DND-41 (cell line): ENCODE results near the gene MAFG.

ENCODE experiments used
- ATAC-seq: fragments of 200-7000 bp; cut with Tn5 transposase; 3 replicates; pipeline ENCODE4 v1.9.1; 2021; ENCODE audit warnings: low read depth; ENCODE audit not compliant: insufficient read depth
- DNase-seq: peaks from one replicate; pipeline ENCODE4 v3.0.0-alpha.2; 2020
- H2AFZ ChIP-seq: 2 replicates; pipeline ENCODE4 v1.6.0; 2012; ENCODE audit warnings: low read depth, low read length
- H3K27ac ChIP-seq: 2 replicates; pipeline ENCODE4 v1.5.1; 2012; ENCODE audit warnings: low read length, inconsistent platforms
- H3K27me3 ChIP-seq: fragments of 200-600 bp; sonication (generic); 2 replicates; pipeline ENCODE4 v1.6.0; 2012; ENCODE audit warnings: low read length, mild to moderate bottlenecking, inconsistent platforms; ENCODE audit not compliant: insufficient read depth, poor library complexity
- H3K36me3 ChIP-seq: 2 replicates; pipeline ENCODE4 v1.5.1; 2012; ENCODE audit warnings: low read length, inconsistent platforms; ENCODE audit not compliant: insufficient read depth
- H3K4me1 ChIP-seq: 2 replicates; pipeline ENCODE4 v1.5.1; 2012; ENCODE audit warnings: mild to moderate bottlenecking, low read length; ENCODE audit not compliant: insufficient read depth
- H3K4me2 ChIP-seq: 2 replicates; pipeline ENCODE4 v1.6.0; 2012; ENCODE audit warnings: mild to moderate bottlenecking, moderate library complexity, low read length, inconsistent platforms; ENCODE audit not compliant: insufficient read depth
- H3K4me3 ChIP-seq, 2 experiments: fragments of 200-600 bp in 1 of 2; shearing (Covaris generic) in 1 of 2; 2 replicates each; pipeline ENCODE4 v1.5.1; 2012 to 2016; ENCODE audit warnings: inconsistent platforms in 2 of 2, low read length in 2 of 2, mild to moderate bottlenecking in 2 of 2, low read depth in 1 of 2, moderate library complexity in 1 of 2
- H3K79me2 ChIP-seq: 2 replicates; pipeline ENCODE4 v1.6.0; 2012; ENCODE audit warnings: low read length, inconsistent platforms; ENCODE audit not compliant: insufficient read depth
- H3K9ac ChIP-seq: 2 replicates; pipeline ENCODE4 v1.6.0; 2012; ENCODE audit warnings: low read depth, mild to moderate bottlenecking, inconsistent platforms, low read length, moderate library complexity
- H3K9me3 ChIP-seq: 2 replicates; pipeline ENCODE4 v1.5.1; 2012; ENCODE audit warnings: low read length, moderate library complexity, mild to moderate bottlenecking, inconsistent platforms; ENCODE audit not compliant: insufficient read depth, severe bottlenecking
- H4K20me1 ChIP-seq: 2 replicates; pipeline ENCODE4 v1.6.0; 2012; ENCODE audit warnings: low read length; ENCODE audit not compliant: insufficient read depth
- CTCF ChIP-seq: IDR thresholded peaks from 2 replicates; pipeline ENCODE4 v1.5.1; 2012; ENCODE audit warnings: borderline replicate concordance, low read length, moderate library complexity, mild to moderate bottlenecking; ENCODE audit not compliant: poor library complexity, severe bottlenecking; ENCODE audit errors: extremely low read depth
- EZH2 ChIP-seq: IDR thresholded peaks from 3 replicates; pipeline ENCODE4 v1.6.1; 2012; ENCODE audit warnings: borderline replicate concordance, low read depth, mild to moderate bottlenecking, moderate library complexity, low read length, inconsistent platforms; ENCODE audit not compliant: severe bottlenecking

Gene MAFG

GRCh38 chr17:81915331-81915730, 12.2 kb downstream of the MAFG start:
- H3K4me1 ChIP-seq, result peaks cover 41% of the 10 kb centered on the region

GRCh38 chr17:81914103-81914850, 13.3 kb downstream of the MAFG start:
- H3K79me2 ChIP-seq, result peaks cover 46% of the 10 kb centered on the region

More at GRCh38 chr17:81915331-81915730, 12.2 kb downstream of the MAFG start:
- peaks cover 45% of the 10 kb centered on the region for H3K79me2 ChIP-seq
- TF ChIP-seq CTCF, result no peak
- TF ChIP-seq EZH2, result no peak
- peaks cover 58% of the 10 kb centered on the region for H4K20me1 ChIP-seq
- peaks cover 65% of the 10 kb centered on the region for H3K36me3 ChIP-seq
- H3K4me2 ChIP-seq, result no peak overlapping the region
- H3K27ac ChIP-seq, result no peak overlapping the region
- H3K9me3 ChIP-seq, result no peaks in the 10 kb centered on the region
- no peak overlapping the region for H3K9ac ChIP-seq
- H3K27me3 ChIP-seq, result no peaks in the 10 kb centered on the region
- no peak for DNase-seq
- no peak overlapping the region for H2AFZ ChIP-seq
- no peak for ATAC-seq
- no peak overlapping the region for H3K4me3 ChIP-seq

GRCh38 chr17:81913394-81914102, 14.0 kb downstream of the MAFG start:
- no peaks in the 10 kb centered on the region for H3K27me3 ChIP-seq
- H3K36me3 ChIP-seq, result peaks cover 62% of the 10 kb centered on the region
- DNase-seq (no peak), ATAC-seq (no peak)
- no peak overlapping the region for H3K4me2 ChIP-seq
- no peak overlapping the region for H3K27ac ChIP-seq
- H3K79me2 ChIP-seq, result peaks cover 47% of the 10 kb centered on the region
- H3K4me1 ChIP-seq, result peaks cover 48% of the 10 kb centered on the region
- TF ChIP-seq EZH2 (no peak), CTCF (no peak)
- no peaks in the 10 kb centered on the region for H3K9me3 ChIP-seq
- H3K9ac ChIP-seq, result no peak overlapping the region
- no peak overlapping the region for H3K4me3 ChIP-seq
- H2AFZ ChIP-seq, result no peak overlapping the region
- H4K20me1 ChIP-seq, result peaks cover 60% of the 10 kb centered on the region

More at GRCh38 chr17:81914103-81914850, 13.3 kb downstream of the MAFG start:
- H3K36me3 ChIP-seq, result peaks cover 59% of the 10 kb centered on the region
- TF ChIP-seq CTCF (no peak), EZH2 (no peak)
- H3K4me1 ChIP-seq, result peaks cover 51% of the 10 kb centered on the region
- no peak overlapping the region for H3K4me3 ChIP-seq
- no peaks in the 10 kb centered on the region for H3K9me3 ChIP-seq
- no peak overlapping the region for H3K4me2 ChIP-seq
- no peak overlapping the region for H3K9ac ChIP-seq
- no peaks in the 10 kb centered on the region for H3K27me3 ChIP-seq
- peaks cover 59% of the 10 kb centered on the region for H4K20me1 ChIP-seq
- H2AFZ ChIP-seq, result no peak overlapping the region
- DNase-seq, result no peak
- H3K27ac ChIP-seq, result no peak overlapping the region
- ATAC-seq, result no peak
